Esophagus mucosa (tissue), 1 donor: Measurements from ENCODE around the gene PDE8A. TPM values are rescaled to one million over a fixed set of nuclear protein-coding genes. Genes with fewer than 3 reads are reported as not detected.
"Not testable (repeated sequence)": the region's sequence is repeated elsewhere in the genome, so short reads cannot be mapped to it uniquely, and the experiment has no call there.

ENCODE experiments used
- ATAC-seq: fragments of 200-7000 bp; cut with Tn5 transposase; one replicate; pipeline ENCODE4 v1.9.1; 2020
- total RNA-seq: library from RNA; stranded (reverse); gene quantifications from one replicate; pipeline ENCODE4 v1.2.4, GENCODE V29; 2023
- donor health status: DM: yes; HTN: yes; CAD: no.

PDE8A gene
- total RNA-seq, 1 donor from 2014 or later: 12.4 TPM

- ATAC-seq: not testable (repeated sequence)
These were observed 30.1 kb downstream of the PDE8A start for GRCh38 chr15:85011724-85012123.

- no peak for ATAC-seq
These were observed 32.1 kb downstream of the PDE8A start for GRCh38 chr15:85013785-85014184.

GRCh38 chr15:85014932-85015331 lies 33.3 kb downstream of the PDE8A start:
- no peak for ATAC-seq

- ATAC-seq: no peak
These were observed 34.6 kb downstream of the PDE8A start for GRCh38 chr15:85016275-85016674.

GRCh38 chr15:85019815-85020590 lies 38.3 kb downstream of the PDE8A start:
- ATAC-seq: no peak

- ATAC-seq: no peak
These were observed 39.8 kb downstream of the PDE8A start for GRCh38 chr15:85021409-85021808.

GRCh38 chr15:85022860-85023403 lies 41.3 kb downstream of the PDE8A start:
- ATAC-seq: peak; percentile 38

- ATAC-seq: no peak
These were observed 42.3 kb downstream of the PDE8A start for GRCh38 chr15:85024003-85024402.

GRCh38 chr15:85024509-85025336 lies 43.1 kb downstream of the PDE8A start:
- ATAC-seq: peak; percentile 79

- no peak for ATAC-seq
These were observed 44.0 kb downstream of the PDE8A start for GRCh38 chr15:85025516-85026251.

- ATAC-seq: no peak
These were observed 44.8 kb downstream of the PDE8A start for GRCh38 chr15:85026304-85027032.

GRCh38 chr15:85027033-85027380 lies 45.4 kb downstream of the PDE8A start:
- ATAC-seq: no peak

- ATAC-seq: no peak
These were observed 45.8 kb downstream of the PDE8A start for GRCh38 chr15:85027421-85027820.

- ATAC-seq: no peak
These were observed 46.8 kb downstream of the PDE8A start for GRCh38 chr15:85028416-85028815.

- no peak for ATAC-seq
These were observed 47.6 kb downstream of the PDE8A start for GRCh38 chr15:85029221-85029620.

GRCh38 chr15:85030301-85030929 lies 48.8 kb downstream of the PDE8A start:
- peak; percentile 54 for ATAC-seq

- no peak for ATAC-seq
These were observed 49.7 kb downstream of the PDE8A start for GRCh38 chr15:85031086-85031943.

GRCh38 chr15:85031944-85032558 lies 50.4 kb downstream of the PDE8A start:
- no peak for ATAC-seq

- no peak for ATAC-seq
These were observed 51.5 kb downstream of the PDE8A start for GRCh38 chr15:85033148-85033547.

GRCh38 chr15:85034276-85034675 lies 52.6 kb downstream of the PDE8A start:
- no peak for ATAC-seq
